NCI-H2171 treated with DMSO at 0.1 percent for 48 hours (cell line): Measurements from ENCODE around the gene MAPK8.
"Not testable (repeated sequence)": the region's sequence is repeated elsewhere in the genome, so short reads cannot be mapped to it uniquely, and the experiment has no call there.

Experiments used
- DNase-seq: peaks from one replicate; lab custom pipeline; 2025; lab: John Stamatoyannopoulos, UW

MAPK8 gene

GRCh38 chr10:48336978-48337599, 30.6 kb downstream of the MAPK8 start:
- no peak for DNase-seq

DNA sequence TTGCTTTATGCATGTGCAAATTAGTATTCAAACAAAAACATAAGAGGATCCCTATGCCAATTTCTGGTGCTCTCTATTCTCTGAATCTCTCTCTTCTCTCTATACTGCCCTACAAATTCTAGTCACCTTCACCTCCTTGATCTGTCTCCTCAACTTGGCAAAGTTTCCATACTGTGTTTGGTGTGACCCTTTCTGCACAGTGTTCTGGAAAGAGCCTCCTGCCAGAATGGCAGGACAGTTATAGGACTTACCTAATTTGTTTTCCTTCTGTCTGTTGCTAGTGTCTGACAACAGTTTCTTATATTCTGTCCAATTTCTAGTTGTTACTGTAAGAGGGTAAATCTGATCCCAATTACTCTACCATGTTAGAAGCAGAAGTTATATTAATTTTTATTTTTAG, 34.3 kb downstream of the MAPK8 start:
- DNase-seq, result no peak

GRCh38 chr10:48343106-48343505, 36.6 kb downstream of the MAPK8 start:
- no peak for DNase-seq

GRCh38 chr10:48343921-48344598, 37.6 kb downstream of the MAPK8 start:
- DNase-seq, result peak; percentile 17

- DNase-seq, result not testable (repeated sequence)
These were observed 39.8 kb downstream of the MAPK8 start for GRCh38 chr10:48346248-48346647.

DNA sequence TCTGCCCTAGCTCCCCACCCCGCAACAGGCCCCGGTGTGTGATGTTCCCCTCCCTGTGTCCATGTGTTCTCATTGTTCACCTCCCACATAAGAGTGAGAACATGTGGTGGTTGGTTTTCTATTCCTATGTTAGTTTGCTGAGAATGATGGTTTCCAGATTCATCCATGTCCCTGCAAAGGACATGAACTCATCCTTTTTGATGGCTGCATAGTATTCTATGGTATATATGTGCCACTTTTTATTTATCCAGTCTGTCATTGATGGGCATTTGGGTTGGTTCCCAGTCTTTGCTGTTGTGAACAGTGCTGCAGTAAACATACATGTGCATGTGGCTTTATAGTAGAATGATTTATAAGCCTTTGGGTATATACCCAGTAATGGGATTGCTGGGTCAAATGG, 41.1 kb downstream of the MAPK8 start:
- DNase-seq, result not testable (repeated sequence)

DNA sequence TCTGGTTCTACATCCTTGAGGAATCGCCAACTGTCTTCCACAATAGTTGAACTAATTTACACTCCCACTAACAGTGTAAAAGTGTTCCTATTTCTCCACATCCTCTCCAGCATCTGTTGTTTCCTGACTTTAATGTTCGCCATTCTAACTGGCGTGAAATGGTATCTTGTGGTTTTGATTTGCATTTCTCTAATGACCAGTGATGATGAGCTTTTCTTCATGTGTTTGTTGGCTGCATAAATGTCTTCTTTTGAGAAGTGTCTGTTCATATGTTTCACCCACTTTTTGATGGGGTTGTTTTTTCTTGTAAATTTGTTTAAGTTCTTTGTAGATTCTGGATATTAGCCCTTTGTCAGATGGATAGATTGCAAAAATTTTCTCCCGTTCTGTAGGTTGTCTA, 41.5 kb downstream of the MAPK8 start:
- not testable (repeated sequence) for DNase-seq

GRCh38 chr10:48353246-48353645, 46.8 kb downstream of the MAPK8 start:
- DNase-seq, result no peak

DNA sequence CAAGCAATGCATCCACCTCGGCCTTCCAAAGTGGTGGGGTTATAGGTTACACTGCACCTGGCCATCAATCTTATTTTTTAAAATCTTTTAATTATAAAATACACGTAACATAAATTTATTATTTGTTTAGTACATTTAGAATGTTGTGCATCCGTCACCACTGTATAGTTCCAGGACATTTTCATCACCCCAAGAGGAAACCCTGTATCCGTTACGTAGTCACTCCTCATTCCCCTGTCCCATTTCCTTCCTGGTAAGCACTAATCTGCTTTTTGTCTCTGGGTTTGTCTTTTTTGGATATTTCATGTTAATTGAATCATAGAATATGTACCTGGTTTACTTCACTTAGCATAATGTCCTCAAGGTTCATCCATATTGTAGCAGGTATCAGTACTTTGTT, 51.2 kb downstream of the MAPK8 start:
- DNase-seq, result no peak

DNA sequence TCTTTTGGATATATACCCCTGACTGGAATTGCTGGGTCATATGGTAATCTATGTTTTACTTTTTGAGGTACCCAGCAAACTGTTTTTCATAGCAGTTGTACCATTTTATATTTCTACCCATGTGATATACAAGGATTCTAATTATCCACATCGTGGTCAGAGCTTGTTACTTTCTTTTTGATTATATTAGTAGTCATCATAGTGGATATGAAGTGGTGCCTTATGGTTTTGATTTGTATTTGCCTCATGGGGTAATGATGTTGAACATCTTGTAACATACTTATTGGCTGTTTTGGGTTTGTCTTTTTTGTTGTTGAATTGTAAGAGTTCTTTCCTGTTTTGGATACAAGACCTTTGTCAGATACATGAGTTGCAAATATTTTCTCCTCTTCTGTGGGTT, 51.7 kb downstream of the MAPK8 start:
- DNase-seq, result no peak

- no peak for DNase-seq
These were observed 52.4 kb downstream of the MAPK8 start for GRCh38 chr10:48358838-48359237.

DNA sequence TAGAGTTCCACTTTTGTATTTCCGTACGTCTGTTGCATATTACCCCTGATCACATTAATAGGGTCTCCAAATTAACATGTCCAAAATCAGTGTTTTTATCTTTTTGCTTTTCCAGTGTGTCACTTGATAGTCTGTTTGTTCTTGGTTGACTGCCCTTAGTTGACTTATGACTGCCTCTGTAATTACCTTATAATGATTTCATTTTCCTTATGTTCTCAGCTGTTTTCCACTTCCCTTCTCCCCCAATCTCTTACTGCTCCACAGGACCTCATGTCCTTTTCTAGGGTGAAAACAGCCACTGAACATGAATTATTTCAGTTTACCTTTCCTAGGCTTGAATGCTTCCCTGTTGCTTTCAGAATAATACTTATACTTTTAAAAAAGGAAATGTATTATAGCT, 54.7 kb downstream of the MAPK8 start:
- peak; percentile 12 for DNase-seq

DNA sequence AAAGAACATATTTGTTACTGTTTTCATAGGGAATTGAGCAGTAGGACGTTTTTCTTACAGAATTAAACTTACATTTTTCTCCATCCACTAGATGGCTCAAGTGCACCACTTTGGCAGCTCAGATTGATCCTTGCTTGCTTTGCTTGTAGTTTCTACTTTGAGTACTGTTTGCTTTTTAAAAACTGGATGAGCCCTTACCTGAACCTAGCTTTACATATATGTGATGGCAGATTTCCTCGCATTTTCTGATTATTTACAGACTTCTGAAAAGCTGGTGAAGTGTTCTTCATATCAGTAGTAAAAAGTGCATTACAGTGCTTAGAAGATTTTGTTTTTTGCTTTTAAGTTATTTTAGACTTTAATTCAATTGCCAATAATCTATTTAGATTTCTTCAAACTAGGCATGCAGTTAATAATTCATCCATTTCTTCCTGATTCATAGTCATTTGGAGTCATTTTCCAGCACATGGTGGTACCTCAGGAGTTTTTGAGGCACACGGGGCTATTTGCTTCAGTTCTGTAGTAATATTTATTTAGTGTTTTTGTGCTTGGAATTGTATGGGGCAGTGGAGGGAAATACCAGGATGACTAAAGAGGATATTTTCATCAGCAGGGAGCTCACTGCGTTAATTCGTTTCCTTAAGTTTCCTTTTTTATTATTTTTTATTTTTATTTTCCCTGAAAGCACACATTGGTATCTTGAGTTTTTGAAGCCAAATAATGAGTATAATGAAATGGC, 57.3 kb downstream of the MAPK8 start:
- peak; percentile 52 for DNase-seq

DNA sequence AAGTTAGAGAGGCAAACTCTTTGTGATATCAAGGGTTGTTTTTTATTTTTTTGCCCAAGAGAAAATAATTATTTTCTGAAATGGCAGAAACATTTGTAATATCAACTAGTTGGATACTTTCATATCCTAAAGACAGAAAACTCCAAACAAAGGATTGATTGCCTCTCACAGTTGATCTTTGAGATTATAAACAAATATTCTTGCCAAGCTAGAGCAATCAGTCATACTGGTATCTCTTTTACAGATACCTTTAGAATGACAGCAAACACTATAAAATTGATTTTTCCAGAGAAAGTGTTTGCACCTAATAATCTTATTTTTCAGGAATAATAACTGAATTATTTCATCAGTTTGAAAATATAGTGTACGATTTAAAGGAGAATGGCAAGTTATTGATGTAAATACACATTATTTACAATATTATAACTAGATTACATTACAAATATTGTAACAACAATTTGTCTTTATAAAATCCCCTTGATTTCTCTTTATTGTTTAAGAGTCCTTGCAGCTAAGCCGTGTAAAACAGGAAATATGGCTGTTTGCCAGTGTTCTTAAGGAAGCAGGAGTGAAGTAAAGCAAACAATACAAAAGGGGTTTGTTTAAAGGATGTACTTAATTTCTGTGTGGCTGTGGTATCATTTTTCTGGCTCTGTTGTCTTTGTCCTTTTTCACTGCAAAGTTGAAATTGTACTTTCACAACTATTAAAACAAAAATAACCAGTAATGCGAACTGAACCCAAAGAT, 58.4 kb downstream of the MAPK8 start:
- DNase-seq, result peak; percentile 34

DNA sequence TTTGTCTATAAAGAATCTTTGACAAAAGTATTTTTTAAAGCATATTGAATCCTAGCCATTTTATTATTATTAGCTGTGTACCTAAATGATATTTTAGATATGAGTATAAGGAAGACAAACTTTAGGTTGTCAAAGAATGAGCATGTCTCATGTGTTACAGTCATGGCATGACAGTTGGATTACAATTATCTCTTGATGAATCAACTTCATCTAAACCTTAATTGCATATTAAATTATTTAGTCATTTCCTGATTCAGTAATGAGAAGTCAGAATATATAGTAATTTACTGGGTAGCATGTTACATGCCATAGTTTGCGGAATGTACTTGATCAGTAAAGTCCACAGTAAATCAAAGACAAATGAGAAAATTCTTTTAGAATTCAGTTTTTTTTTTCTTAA, 59.2 kb downstream of the MAPK8 start:
- DNase-seq, result no peak

DNA sequence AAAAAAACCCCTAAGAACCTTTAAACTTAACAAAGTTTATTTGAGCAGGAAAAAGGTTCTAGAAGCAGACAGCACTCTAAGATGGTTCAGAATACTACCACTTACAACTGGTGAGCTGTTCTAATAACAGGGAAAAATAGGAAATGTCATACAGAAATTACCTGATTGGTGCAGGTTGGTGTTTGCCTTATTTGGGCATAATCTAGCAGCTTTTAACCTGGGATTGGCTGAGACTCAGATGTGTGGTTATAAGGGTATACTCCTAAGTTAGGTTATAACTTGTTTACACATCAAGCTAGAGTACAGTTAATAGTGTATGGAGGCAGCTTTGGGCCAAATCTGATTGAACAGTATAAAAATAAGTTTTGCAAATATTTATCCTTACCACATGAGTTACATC, 59.8 kb downstream of the MAPK8 start:
- no peak for DNase-seq

DNA sequence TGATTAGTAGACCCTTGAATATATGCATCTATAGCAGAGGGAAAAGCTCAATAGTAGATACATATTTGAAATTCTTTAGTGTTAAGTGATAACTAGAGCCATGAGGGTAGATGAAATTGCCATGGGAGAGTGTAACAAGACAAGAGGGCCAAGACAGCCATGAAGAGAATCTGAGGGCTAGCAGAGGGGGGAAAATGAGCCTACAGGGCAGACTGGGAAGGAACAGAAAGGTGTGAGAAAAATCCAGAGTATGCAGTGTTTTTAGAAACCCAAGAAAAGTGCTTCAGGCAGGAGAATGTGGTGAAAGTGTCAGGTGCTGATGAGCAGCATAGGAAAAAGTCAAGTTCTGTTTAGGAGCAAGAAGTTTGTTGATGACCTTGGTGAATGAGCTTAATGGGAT, 63.0 kb downstream of the MAPK8 start:
- no peak for DNase-seq

DNA sequence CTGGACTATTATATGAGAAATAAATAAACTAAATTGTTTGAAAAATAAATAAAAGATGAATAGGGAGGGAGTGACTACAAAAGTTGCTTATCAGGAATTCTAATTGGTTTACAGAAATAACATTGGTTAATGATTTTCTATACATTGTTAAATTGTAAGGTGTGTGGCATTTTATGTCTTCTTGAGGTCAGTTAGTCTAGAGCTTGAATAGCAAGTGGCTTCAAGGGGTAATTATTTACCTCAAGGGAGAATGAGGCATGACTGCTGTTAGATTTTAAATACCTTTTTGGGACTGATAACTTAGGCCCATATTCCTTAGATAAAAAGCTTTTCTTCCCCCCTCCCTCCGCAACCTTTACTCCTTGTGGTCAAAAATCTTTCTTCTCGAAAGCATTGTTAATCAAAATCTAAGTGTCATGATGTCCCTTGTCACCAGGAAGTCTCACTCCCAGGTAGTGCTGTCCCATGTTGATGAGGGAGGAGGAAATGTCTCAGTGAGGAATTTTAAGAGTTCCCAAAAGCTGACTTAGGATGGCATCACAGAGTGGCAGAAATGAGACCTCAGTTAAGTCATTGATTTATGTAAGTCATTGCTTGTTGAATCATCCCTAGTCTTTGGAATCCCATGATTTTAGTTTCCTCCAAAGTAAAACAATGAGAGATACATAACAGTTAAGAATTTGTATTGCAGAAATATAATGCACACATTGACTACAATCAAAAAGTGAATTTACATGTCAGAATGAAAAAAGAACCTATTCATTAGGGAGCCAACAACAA, 71.5 kb downstream of the MAPK8 start:
- DNase-seq, result no peak

- no peak for DNase-seq
These were observed 72.2 kb downstream of the MAPK8 start for GRCh38 chr10:48378675-48379074.

- no peak for DNase-seq
These were observed 75.5 kb downstream of the MAPK8 start for GRCh38 chr10:48381971-48382370.

DNA sequence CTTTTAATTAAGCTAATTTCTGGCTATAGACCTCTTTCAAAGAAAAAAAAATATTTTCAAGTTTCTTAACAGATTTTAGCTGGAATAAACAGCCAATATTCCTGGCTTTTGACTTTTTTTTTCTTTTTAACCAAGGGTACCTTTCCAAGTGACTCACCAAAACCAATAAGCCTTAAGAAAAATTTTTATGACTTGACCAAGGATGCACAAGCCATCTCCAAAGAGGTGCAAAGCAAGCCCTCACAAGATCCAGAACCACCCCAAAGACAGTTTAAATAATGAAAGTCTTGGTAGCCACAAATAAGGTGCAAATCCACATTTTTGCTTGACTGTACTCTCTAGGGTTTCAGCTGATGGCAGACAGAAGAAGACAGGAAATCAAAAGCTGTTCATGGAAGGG, 76.5 kb downstream of the MAPK8 start:
- no peak for DNase-seq

DNA sequence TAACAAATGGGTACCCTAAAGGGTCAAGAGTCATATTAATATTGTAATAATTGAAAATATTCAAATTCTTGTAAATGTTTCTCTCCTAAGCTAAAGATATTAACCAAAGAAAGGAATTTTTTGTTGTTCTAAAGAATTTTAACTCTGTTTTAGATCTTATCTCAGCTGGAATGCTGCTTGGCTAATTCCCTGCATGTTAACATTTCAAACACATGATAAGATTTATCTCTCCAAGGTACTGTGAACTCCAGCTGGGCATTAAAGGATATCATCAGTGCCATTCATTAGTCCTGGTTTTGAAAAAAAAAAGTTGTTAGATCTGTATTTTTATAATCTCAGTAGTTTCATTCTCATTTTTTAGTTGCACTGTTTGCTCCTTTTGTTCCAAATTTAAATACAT, 76.9 kb downstream of the MAPK8 start:
- DNase-seq, result no peak
